HepG2 (cell line): ENCODE data around the gene OST4. TPM values are rescaled to one million over a fixed set of nuclear protein-coding genes. Genes with fewer than 3 reads are reported as not detected.

Experiments used
- CHCHD3 ChIP-seq: sonication (generic); formaldehyde crosslinking; IDR thresholded peaks from 2 replicates; pipeline ENCODE4 v1.8.0; 2022; ENCODE audit warnings: mild to moderate bottlenecking, missing genetic modification reagents, moderate library complexity
- HOXA7 ChIP-seq: sonication (generic); formaldehyde crosslinking; IDR thresholded peaks from 2 replicates; pipeline ENCODE4 v1.8.1; 2022; ENCODE audit warnings: mild to moderate bottlenecking, missing genetic modification reagents, moderate library complexity
- KDM4B ChIP-seq: sonication (generic); formaldehyde crosslinking; IDR thresholded peaks from 2 replicates; pipeline ENCODE4 v1.4.0; 2020; ENCODE audit warnings: missing genetic modification reagents
- MAF1 ChIP-seq: sonication (generic); formaldehyde crosslinking; IDR thresholded peaks from 2 replicates; pipeline ENCODE4 v1.5.0; 2020; ENCODE audit warnings: missing genetic modification reagents, borderline replicate concordance
- MTF1 ChIP-seq: sonication (generic); formaldehyde crosslinking; IDR thresholded peaks from 2 replicates; pipeline ENCODE4 v1.5.0; 2020; ENCODE audit warnings: missing genetic modification reagents
- MXI1 ChIP-seq: IDR thresholded peaks from 3 replicates; pipeline ENCODE4 v1.6.1; 2012; ENCODE audit warnings: low read depth, low read length, inconsistent platforms, borderline replicate concordance
- NCOA2 ChIP-seq: sonication (generic); formaldehyde crosslinking; IDR thresholded peaks from 2 replicates; pipeline ENCODE4 v1.8.0; 2022; ENCODE audit warnings: inconsistent platforms
- NFIC ChIP-seq: IDR thresholded peaks from 2 replicates; pipeline ENCODE4 v1.6.1; 2012; ENCODE audit warnings: mild to moderate bottlenecking, low read length, inconsistent platforms
- PRMT3 ChIP-seq: sonication (generic); formaldehyde crosslinking; IDR thresholded peaks from 2 replicates; pipeline ENCODE4 v1.8.1; 2022; ENCODE audit warnings: low read depth, mild to moderate bottlenecking, moderate library complexity, missing genetic modification reagents, borderline replicate concordance
- RAD21 ChIP-seq: fragments of 450-650 bp; formaldehyde crosslinking; IDR thresholded peaks from 2 replicates; pipeline ENCODE4 v1.5.0; 2020; ENCODE audit warnings: mild to moderate bottlenecking
- RFXAP ChIP-seq: sonication (generic); formaldehyde crosslinking; IDR thresholded peaks from 2 replicates; pipeline ENCODE4 v1.4.0; 2020; ENCODE audit warnings: missing genetic modification reagents, borderline replicate concordance
- SRSF9 ChIP-seq: fragments of 200-400 bp; formaldehyde crosslinking; IDR thresholded peaks from 2 replicates; pipeline ENCODE4 v1.6.1; 2018; ENCODE audit warnings: borderline replicate concordance, mild to moderate bottlenecking, low read depth, low read length; ENCODE audit not compliant: insufficient read depth, poor library complexity, severe bottlenecking
- ZNF256 ChIP-seq: sonication (generic); formaldehyde crosslinking; conservative IDR thresholded peaks from 2 replicates; pipeline ENCODE4 v1.4.0; 2020; ENCODE audit warnings: missing genetic modification reagents
- ZNF292 ChIP-seq: sonication (generic); formaldehyde crosslinking; IDR thresholded peaks from 2 replicates; pipeline ENCODE4 v1.8.1; 2022; ENCODE audit warnings: mild to moderate bottlenecking, low read depth, missing genetic modification reagents, borderline replicate concordance
- ZNF460 ChIP-seq: sonication (generic); formaldehyde crosslinking; IDR thresholded peaks from 2 replicates; pipeline ENCODE4 v1.5.1; 2020; ENCODE audit warnings: missing genetic modification reagents, mild to moderate bottlenecking, borderline replicate concordance
- ZNF468 ChIP-seq: sonication (generic); formaldehyde crosslinking; IDR thresholded peaks from 2 replicates; pipeline ENCODE4 v1.8.0; 2022; ENCODE audit warnings: mild to moderate bottlenecking, moderate library complexity, missing genetic modification reagents
- polyA plus RNA-seq, 8 experiments: library from polyadenylated mRNA; depleted of rRNA in 3 of 8; stranded (reverse) in 7 of 8; unstranded in 1 of 8; fragments of >200 nt; fragmentation: Illumina TruSeq in 4 of 8; extraction: Trizol in 4 of 8; gene quantifications; 2 replicates each; pipeline versions ENCODE4 v1.2.1 to v1.2.3, GENCODE V29; 2011 to 2016; ENCODE audit warnings: low read depth in 4 of 8, missing spikeins in 1 of 8, mixed read lengths in 1 of 8; ENCODE audit not compliant: insufficient read depth in 1 of 8
- total RNA-seq, 5 experiments: library from RNA; depleted of rRNA; stranded (reverse); fragments of >200 nt; fragmentation: Illumina TruSeq; extraction: Trizol; gene quantifications; 2 replicates each; pipeline ENCODE4 v1.2.3, GENCODE V29; 2016; ENCODE audit warnings: low read depth in 1 of 5
- TF ChIP-seq, protein P1 (sequence below): sonication (generic); formaldehyde crosslinking; IDR thresholded peaks from 2 replicates; pipeline ENCODE4 v1.8.0; 2022; ENCODE audit warnings: low read depth, missing genetic modification reagents
- TF ChIP-seq, protein P2 (sequence below): sonication (generic); formaldehyde crosslinking; IDR thresholded peaks from 2 replicates; pipeline ENCODE4 v1.4.0; 2020; ENCODE audit warnings: missing genetic modification reagents
- TF ChIP-seq, protein P3 (sequence below): sonication (generic); formaldehyde crosslinking; IDR thresholded peaks from 2 replicates; pipeline ENCODE4 v1.5.0; 2020; ENCODE audit warnings: missing genetic modification reagents
- TF ChIP-seq, protein P4 (sequence below): sonication (generic); formaldehyde crosslinking; IDR thresholded peaks from 2 replicates; pipeline ENCODE4 v1.5.0; 2020; ENCODE audit warnings: mild to moderate bottlenecking, missing genetic modification reagents

The OST4 gene
- total and polyA plus RNA-seq, 2 of the 13 experiments (the other 11 are each of a cell fraction or from before 2014, with no cell fraction given) = 498 to 584 TPM

DNA sequence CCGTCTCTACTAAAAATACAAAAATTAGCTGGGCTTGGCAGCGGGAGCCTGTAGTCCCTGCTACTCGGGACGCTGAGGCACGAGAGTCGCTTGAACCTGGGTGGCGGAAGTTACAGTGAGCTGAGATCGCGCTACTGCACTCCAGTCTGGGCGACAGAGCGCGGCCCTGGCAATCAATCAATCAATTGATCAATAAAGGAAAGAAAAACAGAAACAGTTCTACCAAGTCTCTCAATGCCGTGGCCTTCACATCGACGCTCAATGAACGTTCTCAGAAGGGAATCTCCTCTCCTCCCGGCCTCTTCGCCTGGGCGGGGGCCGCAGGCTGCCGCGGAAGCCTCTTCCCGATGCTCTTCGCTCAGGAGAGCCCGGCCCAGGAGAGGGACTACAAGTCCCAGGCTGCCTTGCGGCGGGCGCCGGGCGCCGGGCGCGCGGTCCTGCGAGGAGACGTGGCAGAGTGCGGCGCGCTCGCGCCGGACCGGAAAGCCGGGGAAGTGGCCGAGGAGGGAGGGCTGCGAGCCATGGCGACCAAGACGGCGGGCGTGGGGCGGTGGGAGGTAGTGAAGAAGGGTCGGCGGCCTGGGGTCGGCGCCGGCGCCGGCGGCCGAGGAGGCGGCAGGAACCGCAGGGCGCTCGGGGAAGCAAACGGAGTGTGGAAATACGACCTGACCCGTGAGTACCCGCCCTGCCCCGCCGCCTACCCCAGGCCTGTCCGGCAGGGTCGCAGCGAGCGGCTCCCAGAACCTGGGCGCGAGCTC is 38.8 kb downstream of the OST4 start, which contains the start of gene TMEM214 (continued):
- TF ChIP-seq RFXAP (CRISPR knock-in tag) = peak; percentile 89
- peak; percentile 32; the same call in 1 of the 2 replicates for TF ChIP-seq KDM4B (CRISPR knock-in tag)
- no peak for TF ChIP-seq CHCHD3
- peak; percentile 63; the same call in 1 of the 2 replicates for TF ChIP-seq ZNF256
- TF ChIP-seq RAD21 (CRISPR knock-in tag) = peak; percentile 52; the same call in 1 of the 2 replicates
- no peak for TF ChIP-seq NFIC
- TF ChIP-seq MAF1 = peak; percentile 72; the same call in 1 of the 2 replicates
- TF ChIP-seq, protein P1, sequence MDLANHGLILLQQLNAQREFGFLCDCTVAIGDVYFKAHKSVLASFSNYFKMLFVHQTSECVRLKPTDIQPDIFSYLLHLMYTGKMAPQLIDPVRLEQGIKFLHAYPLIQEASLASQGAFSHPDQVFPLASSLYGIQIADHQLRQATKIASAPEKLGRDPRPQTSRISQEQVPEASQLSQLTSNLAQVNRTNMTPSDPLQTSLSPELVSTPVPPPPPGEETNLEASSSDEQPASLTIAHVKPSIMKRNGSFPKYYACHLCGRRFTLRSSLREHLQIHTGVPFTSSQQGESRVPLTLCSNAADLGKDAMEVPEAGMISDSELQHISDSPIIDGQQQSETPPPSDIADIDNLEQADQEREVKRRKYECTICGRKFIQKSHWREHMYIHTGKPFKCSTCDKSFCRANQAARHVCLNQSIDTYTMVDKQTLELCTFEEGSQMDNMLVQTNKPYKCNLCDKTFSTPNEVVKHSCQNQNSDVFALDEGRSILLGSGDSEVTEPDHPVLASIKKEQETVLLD (CRISPR knock-in tag) = peak; percentile 54; the same call in 1 of the 2 replicates
- peak; percentile 91; the same call in 2 of the 3 replicates for TF ChIP-seq MXI1
- no peak for TF ChIP-seq HOXA7 (CRISPR knock-in tag)
- TF ChIP-seq NCOA2 (CRISPR knock-in tag) = no peak
- no peak for TF ChIP-seq ZNF460 (CRISPR knock-in tag)
- TF ChIP-seq SRSF9 = no peak
- TF ChIP-seq ZNF468 = no peak
- TF ChIP-seq, protein P2, sequence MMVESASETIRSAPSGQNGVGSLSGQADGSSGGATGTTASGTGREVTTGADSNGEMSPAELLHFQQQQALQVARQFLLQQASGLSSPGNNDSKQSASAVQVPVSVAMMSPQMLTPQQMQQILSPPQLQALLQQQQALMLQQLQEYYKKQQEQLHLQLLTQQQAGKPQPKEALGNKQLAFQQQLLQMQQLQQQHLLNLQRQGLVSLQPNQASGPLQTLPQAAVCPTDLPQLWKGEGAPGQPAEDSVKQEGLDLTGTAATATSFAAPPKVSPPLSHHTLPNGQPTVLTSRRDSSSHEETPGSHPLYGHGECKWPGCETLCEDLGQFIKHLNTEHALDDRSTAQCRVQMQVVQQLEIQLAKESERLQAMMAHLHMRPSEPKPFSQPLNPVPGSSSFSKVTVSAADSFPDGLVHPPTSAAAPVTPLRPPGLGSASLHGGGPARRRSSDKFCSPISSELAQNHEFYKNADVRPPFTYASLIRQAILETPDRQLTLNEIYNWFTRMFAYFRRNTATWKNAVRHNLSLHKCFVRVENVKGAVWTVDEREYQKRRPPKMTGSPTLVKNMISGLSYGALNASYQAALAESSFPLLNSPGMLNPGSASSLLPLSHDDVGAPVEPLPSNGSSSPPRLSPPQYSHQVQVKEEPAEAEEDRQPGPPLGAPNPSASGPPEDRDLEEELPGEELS (CRISPR knock-in tag) = 0 out of 2 replicates have a peak, but pooled peaks have one; percentile 39
- TF ChIP-seq, protein P3, sequence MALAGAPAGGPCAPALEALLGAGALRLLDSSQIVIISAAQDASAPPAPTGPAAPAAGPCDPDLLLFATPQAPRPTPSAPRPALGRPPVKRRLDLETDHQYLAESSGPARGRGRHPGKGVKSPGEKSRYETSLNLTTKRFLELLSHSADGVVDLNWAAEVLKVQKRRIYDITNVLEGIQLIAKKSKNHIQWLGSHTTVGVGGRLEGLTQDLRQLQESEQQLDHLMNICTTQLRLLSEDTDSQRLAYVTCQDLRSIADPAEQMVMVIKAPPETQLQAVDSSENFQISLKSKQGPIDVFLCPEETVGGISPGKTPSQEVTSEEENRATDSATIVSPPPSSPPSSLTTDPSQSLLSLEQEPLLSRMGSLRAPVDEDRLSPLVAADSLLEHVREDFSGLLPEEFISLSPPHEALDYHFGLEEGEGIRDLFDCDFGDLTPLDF (CRISPR knock-in tag) = peak; percentile 96
- TF ChIP-seq MTF1 (CRISPR knock-in tag) = peak; percentile 53; the same call in 1 of the 2 replicates
- TF ChIP-seq ZNF292 (CRISPR knock-in tag) = no peak
- TF ChIP-seq, protein P4, sequence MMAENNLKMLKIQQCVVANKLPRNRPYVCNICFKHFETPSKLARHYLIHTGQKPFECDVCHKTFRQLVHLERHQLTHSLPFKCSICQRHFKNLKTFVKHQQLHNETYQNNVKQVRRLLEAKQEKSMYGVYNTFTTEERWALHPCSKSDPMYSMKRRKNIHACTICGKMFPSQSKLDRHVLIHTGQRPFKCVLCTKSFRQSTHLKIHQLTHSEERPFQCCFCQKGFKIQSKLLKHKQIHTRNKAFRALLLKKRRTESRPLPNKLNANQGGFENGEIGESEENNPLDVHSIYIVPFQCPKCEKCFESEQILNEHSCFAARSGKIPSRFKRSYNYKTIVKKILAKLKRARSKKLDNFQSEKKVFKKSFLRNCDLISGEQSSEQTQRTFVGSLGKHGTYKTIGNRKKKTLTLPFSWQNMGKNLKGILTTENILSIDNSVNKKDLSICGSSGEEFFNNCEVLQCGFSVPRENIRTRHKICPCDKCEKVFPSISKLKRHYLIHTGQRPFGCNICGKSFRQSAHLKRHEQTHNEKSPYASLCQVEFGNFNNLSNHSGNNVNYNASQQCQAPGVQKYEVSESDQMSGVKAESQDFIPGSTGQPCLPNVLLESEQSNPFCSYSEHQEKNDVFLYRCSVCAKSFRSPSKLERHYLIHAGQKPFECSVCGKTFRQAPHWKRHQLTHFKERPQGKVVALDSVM (CRISPR knock-in tag) = peak; percentile 11; the same call in 1 of the 2 replicates
- TF ChIP-seq PRMT3 (CRISPR knock-in tag) = no peak
